ENCODE measurements around the gene RHOD. TPM values are rescaled to one million over a fixed set of nuclear protein-coding genes. Genes with fewer than 3 reads are reported as not detected.

The RHOD gene
- total and polyA plus RNA-seq, 2 of the 8 experiments (the other 6 are each of a cell fraction or from before 2014, with no cell fraction given): 12.1 to 17.6 TPM

DNA sequence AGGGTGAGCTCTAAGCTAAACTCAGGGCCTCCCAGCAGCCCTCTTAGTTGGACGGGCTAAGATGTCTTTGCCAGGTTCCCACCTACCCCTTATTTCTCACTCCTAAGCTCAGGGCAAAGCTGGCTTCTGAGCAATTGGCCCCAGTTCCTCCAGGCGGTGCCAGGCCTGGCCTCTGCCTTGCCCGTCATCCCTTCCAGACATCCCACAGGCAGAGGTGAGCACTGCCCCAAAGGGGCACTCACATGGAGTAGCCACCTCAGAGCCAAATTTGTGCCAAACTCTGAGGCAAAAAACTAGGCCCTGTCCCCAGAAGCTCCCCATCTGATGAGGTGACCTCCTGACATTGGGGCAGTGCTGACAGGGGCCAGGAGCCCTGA lies 9.7 kb downstream of the RHOD start:
- H3K4ac ChIP-seq (replicated peaks; ENCODE audit: insufficient read length, low read depth, low read length): no peak overlapping the region
- no peak overlapping the region for H2BK20ac ChIP-seq (ENCODE audit: low read length)
- no peak overlapping the region for H4K8ac ChIP-seq (ENCODE audit: extremely low read depth, insufficient read depth, low read length)
- no peak overlapping the region for H3K23ac ChIP-seq (ENCODE audit: insufficient read length)
- no peak overlapping the region for H3K18ac ChIP-seq (ENCODE audit: extremely low read depth, low read length)
- CTCF ChIA-PET (ENCODE audit: partially characterized antibody): interaction anchor here (1.2 kb wide), 1 partner anchor 202 kb away, joined by 3 read pairs; no protein-coding TSS in a partner anchor
- no peaks in the 10 kb centered on the region for H3K79me2 ChIP-seq (ENCODE audit: control insufficient read depth in 1 of 2, insufficient read depth in 2 of 2, low read length in 2 of 2)
- H3K56ac ChIP-seq (replicated peaks; ENCODE audit: insufficient read length, low read depth, low read length): no peak overlapping the region
- H3K36me3 ChIP-seq (ENCODE audit: control insufficient read depth in 2 of 4, insufficient read depth in 4 of 4, low read length in 3 of 4): no peaks in the 10 kb centered on the region
- H3K23me2 ChIP-seq (ENCODE audit: low read depth, low read length): no peaks in the 10 kb centered on the region; the same call in 1 of the 2 replicates
- no peak overlapping the region for H3K14ac ChIP-seq (ENCODE audit: insufficient read length)
- no peak overlapping the region for H2AK5ac ChIP-seq (ENCODE audit: low read depth, low read length)
- no peak overlapping the region for H2BK15ac ChIP-seq (ENCODE audit: low read length)
- no peak overlapping the region for H3K27ac ChIP-seq (ENCODE audit: low read depth, low read length)
- no peaks in the 10 kb centered on the region for H3K9me3 ChIP-seq (ENCODE audit: insufficient read depth in 2 of 2, low read depth in 1 of 2, low read length in 1 of 2)
- no peak overlapping the region for H4K5ac ChIP-seq (ENCODE audit: insufficient read length, low read depth, low read length)
- DNase-seq (ENCODE audit: low read depth in 1 of 2, low spot score in 2 of 2) (no peak), FAIRE-seq (no peak)
- H2AFZ ChIP-seq (ENCODE audit: low read length): no peak overlapping the region
- no peak overlapping the region for H3K9ac ChIP-seq (replicated peaks in 1 of 4; ENCODE audit: extremely low read depth in 1 of 4, low read depth in 3 of 4, low read length in 3 of 4)
- no peak overlapping the region for H2BK120ac ChIP-seq (replicated peaks; ENCODE audit: low read depth, low read length)
- no peaks in the 10 kb centered on the region for H4K20me1 ChIP-seq (replicated peaks in 1 of 2; ENCODE audit: control insufficient read depth in 1 of 2, insufficient read depth in 2 of 2, low read length in 2 of 2)
- WGBS, 2 experiments (ENCODE audit: extremely low coverage in 1 of 2, insufficient coverage in 1 of 2, insufficient read length in 1 of 2, insufficient replicate concordance in 2 of 2, low coverage in 1 of 2, low lambda C conversion rate in 2 of 2, missing lambda C conversion rate in 1 of 2): 94% methylated on average over 3 of the region's 3 CpGs; no CpG with 5 or more reads in 1 of the 2 experiments
- H3K27me3 ChIP-seq (replicated peaks in 1 of 4; ENCODE audit: control insufficient read depth in 3 of 4, extremely low read depth in 1 of 4, insufficient read depth in 3 of 4, low read length in 3 of 4): no peaks in the 10 kb centered on the region
- no peak overlapping the region for H2BK12ac ChIP-seq (ENCODE audit: low read depth, low read length)
- H4K91ac ChIP-seq (replicated peaks; ENCODE audit: insufficient read length, low read length): no peak overlapping the region
- no peak overlapping the region for H2BK5ac ChIP-seq (ENCODE audit: low read depth, low read length)
- H3K4me3 ChIP-seq (ENCODE audit: extremely low read depth in 1 of 4, insufficient read depth in 2 of 4, low read depth in 3 of 4, low read length in 4 of 4): no peak overlapping the region
- TF ChIP-seq, protein P1, sequence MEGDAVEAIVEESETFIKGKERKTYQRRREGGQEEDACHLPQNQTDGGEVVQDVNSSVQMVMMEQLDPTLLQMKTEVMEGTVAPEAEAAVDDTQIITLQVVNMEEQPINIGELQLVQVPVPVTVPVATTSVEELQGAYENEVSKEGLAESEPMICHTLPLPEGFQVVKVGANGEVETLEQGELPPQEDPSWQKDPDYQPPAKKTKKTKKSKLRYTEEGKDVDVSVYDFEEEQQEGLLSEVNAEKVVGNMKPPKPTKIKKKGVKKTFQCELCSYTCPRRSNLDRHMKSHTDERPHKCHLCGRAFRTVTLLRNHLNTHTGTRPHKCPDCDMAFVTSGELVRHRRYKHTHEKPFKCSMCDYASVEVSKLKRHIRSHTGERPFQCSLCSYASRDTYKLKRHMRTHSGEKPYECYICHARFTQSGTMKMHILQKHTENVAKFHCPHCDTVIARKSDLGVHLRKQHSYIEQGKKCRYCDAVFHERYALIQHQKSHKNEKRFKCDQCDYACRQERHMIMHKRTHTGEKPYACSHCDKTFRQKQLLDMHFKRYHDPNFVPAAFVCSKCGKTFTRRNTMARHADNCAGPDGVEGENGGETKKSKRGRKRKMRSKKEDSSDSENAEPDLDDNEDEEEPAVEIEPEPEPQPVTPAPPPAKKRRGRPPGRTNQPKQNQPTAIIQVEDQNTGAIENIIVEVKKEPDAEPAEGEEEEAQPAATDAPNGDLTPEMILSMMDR (IDR thresholded peaks at IDR 0.05; ENCODE audit: control extremely low read depth in 1 of 3, insufficient read depth in 1 of 3, low read depth in 1 of 3, low read length in 3 of 3): no peak
- TF ChIP-seq SP2 (IDR thresholded peaks at IDR 0.05; ENCODE audit: low read length) (no peak), NANOG (IDR thresholded peaks at IDR 0.05; ENCODE audit: insufficient read depth, low read depth, low read length, poor library complexity, severe bottlenecking) (no peak), RAD21 (IDR thresholded peaks at IDR 0.05 in 1 of 2, conservative IDR thresholded peaks at IDR 0.05 in 1 of 2; ENCODE audit: low read depth in 2 of 2, low read length in 2 of 2) (no peak)
- POLR2A ChIA-PET (ENCODE audit: partially characterized antibody): interaction anchor here (1.2 to 1.3 kb wide), 3 partner anchors 9 to 51 kb away, joined by 4 to 7 read pairs (median 4); partner anchors contain the start of gene RHOD
- no peaks in the 10 kb centered on the region for H3K79me1 ChIP-seq (ENCODE audit: low read depth, low read length)
- no peak overlapping the region for H3K4me2 ChIP-seq (ENCODE audit: insufficient read depth in 1 of 2, low read depth in 2 of 2, low read length in 2 of 2)
- no peaks in the 10 kb centered on the region; a peak in 2 of 7 replicates for H3K4me1 ChIP-seq (replicated peaks in 1 of 4; ENCODE audit: control insufficient read depth in 3 of 4, insufficient read depth in 4 of 4, low read length in 3 of 4)

All from H1 (cell line).